ENCODE measurements around the gene SPPL2B. TPM values are rescaled to one million over a fixed set of nuclear protein-coding genes. Genes with fewer than 3 reads are reported as not detected.

SPPL2B gene
- total RNA-seq, 4 donors from 2014 or later, result 46.8 to 97.6 (median 59.6) TPM

DNA sequence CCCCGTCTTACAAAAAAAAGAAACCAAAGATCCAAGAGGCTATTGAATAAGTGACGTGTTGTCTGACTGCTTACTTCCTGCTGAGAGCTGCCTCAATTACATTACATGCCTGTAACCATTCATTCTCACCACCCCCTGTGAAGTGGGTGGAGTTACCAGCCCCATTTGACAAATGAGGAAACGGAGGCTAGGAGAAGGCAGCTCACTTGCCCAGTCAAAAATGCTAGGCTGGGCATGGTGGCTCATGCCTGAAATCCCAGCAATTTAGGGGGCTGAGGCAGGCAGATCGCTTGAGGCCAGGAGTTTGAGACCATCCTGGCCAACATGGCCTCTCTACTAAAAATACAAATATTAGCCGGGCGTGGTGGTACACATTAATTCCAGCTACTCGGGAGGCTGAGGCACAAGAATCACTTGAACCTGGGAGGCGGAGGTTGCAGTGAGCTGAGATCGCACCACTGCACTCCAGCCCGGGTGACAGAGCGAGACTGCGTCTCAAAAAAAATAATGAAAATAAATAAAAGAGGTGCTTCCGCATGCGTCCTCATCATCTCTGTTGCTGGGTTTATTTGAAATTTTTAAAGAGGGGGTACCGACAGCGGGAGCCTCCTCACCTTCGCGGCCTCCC is 597 bp upstream of the SPPL2B start:
- TF ChIP-seq EP300 (IDR thresholded peaks at IDR 0.05) (no peak), CTCF (IDR thresholded peaks at IDR 0.05) (no peak)
- DNase-seq (ENCODE audit: low spot score in 2 of 2), result no peak
- H3K4me3 ChIP-seq, result peak overlapping the region; percentile 76
- H3K27me3 ChIP-seq, result no peaks in the 10 kb centered on the region
- H3K27ac ChIP-seq, result peak overlapping the region; percentile 64
- H3K4me1 ChIP-seq, result peaks cover 60% of the 10 kb centered on the region
- H3K9me3 ChIP-seq, result no peaks in the 10 kb centered on the region
- 1% methylated on average over 18 of the region's 18 CpGs for WGBS
- peaks cover 32% of the 10 kb centered on the region for H3K36me3 ChIP-seq

DNA sequence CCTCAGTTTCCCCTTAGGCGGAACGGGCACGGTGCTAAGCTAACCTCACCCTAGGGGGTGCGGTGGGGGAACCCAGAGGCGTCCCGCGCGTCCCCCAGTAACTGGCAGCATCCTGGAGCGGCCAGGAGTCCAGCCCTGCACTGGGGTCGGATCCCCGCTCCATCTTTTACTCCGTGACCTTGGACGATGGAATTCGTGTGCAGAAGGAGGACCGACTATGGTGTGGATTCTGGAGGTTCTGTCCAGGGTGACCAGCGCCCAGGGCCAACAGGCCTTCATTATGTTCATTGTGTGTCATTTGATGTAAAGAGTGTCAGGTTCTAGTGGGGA is 630 bp downstream of the SPPL2B start:
- peaks cover 70% of the 10 kb centered on the region for H3K4me1 ChIP-seq
- peak overlapping the region; percentile 64 for H3K27ac ChIP-seq
- H3K9me3 ChIP-seq, result no peaks in the 10 kb centered on the region
- peaks cover 20% of the 10 kb centered on the region for H3K36me3 ChIP-seq
- H3K4me3 ChIP-seq, result peak overlapping the region; percentile 76
- no peak for TF ChIP-seq EP300 (IDR thresholded peaks at IDR 0.05)
- TF ChIP-seq CTCF (IDR thresholded peaks at IDR 0.05), result no peak
- TF ChIP-seq POLR2AphosphoS5 (IDR thresholded peaks at IDR 0.05), result no peak
- no peak for TF ChIP-seq POLR2A (IDR thresholded peaks at IDR 0.05)
- no peak for DNase-seq (ENCODE audit: low spot score in 2 of 2)
- WGBS, result 0% methylated on average over 5 of the region's 16 CpGs
- no peaks in the 10 kb centered on the region for H3K27me3 ChIP-seq

DNA sequence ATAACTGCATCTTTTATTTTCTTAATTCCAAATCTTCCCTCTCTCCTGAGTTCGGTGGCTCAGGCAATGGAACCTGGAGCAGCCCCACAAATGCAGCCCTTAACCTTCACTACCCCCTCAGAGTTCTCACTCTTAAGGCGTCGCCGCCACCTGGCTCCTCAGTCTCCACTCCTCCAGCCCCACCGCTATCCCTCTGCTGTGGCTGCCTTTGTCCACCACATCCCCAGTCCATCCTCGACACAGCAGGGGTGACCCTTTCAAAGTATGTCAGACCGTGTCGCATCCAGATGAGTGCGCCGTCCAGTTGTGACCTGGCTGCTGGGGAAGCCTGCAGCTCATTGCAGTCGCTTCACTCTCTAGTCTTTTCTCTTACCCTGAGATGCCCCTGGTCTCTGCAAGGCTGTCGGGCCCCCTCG is 1.0 kb downstream of the SPPL2B start:
- 50% methylated on average over 11 of the region's 13 CpGs for WGBS
- TF ChIP-seq POLR2AphosphoS5 (IDR thresholded peaks at IDR 0.05), result no peak
- TF ChIP-seq EP300 (IDR thresholded peaks at IDR 0.05), result no peak
- no peak for TF ChIP-seq CTCF (IDR thresholded peaks at IDR 0.05)
- no peak for TF ChIP-seq POLR2A (IDR thresholded peaks at IDR 0.05)
- DNase-seq (ENCODE audit: low spot score in 2 of 2), result no peak
- H3K9me3 ChIP-seq, result no peaks in the 10 kb centered on the region
- H3K27me3 ChIP-seq, result no peaks in the 10 kb centered on the region
- H3K4me3 ChIP-seq, result peak overlapping the region; percentile 76
- H3K27ac ChIP-seq, result no peak overlapping the region
- H3K36me3 ChIP-seq, result peaks cover 16% of the 10 kb centered on the region
- peaks cover 70% of the 10 kb centered on the region for H3K4me1 ChIP-seq

DNA sequence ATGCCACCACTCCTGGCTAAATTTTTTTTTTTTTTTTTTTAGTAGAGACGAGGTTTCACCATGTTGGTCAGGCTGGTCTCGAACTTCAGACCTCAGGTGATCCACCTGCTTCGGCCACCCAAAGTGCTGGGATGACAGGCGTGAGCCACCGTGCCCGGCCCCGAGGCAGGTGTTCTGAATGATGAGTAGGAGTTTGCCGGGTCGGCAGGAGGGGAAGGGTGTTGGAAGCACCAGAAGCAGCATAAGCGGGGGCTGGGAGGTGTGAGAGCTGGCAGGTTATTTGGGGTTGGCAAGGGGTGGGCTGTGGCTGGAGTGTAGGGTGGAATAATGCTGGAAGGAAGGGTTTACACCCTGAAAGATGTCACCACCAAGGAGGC is 1.8 kb downstream of the SPPL2B start:
- H3K27me3 ChIP-seq, result no peaks in the 10 kb centered on the region
- H3K4me1 ChIP-seq, result peaks cover 70% of the 10 kb centered on the region
- H3K27ac ChIP-seq, result no peak overlapping the region
- H3K36me3 ChIP-seq, result peaks cover 9% of the 10 kb centered on the region
- no peak overlapping the region for H3K4me3 ChIP-seq
- WGBS, result 73% methylated on average over 10 of the region's 10 CpGs
- DNase-seq (ENCODE audit: low spot score in 2 of 2), result no peak
- TF ChIP-seq POLR2AphosphoS5 (IDR thresholded peaks at IDR 0.05), result no peak
- TF ChIP-seq EP300 (IDR thresholded peaks at IDR 0.05), result no peak
- no peak for TF ChIP-seq CTCF (IDR thresholded peaks at IDR 0.05)
- no peak for TF ChIP-seq POLR2A (IDR thresholded peaks at IDR 0.05)
- no peaks in the 10 kb centered on the region for H3K9me3 ChIP-seq

GRCh38 chr19:2330632-2331284 is 2.3 kb downstream of the SPPL2B start:
- Histone ChIP-seq H3K4me3 (no peak overlapping the region), H3K27me3 (no peaks in the 10 kb centered on the region), H3K36me3 (peaks cover 3% of the 10 kb centered on the region), H3K4me1 (peaks cover 69% of the 10 kb centered on the region), H3K27ac (no peak overlapping the region), H3K9me3 (no peaks in the 10 kb centered on the region)
- WGBS, result 34% methylated on average over 3 of the region's 20 CpGs
- no peak for DNase-seq (ENCODE audit: low spot score in 2 of 2)
- TF ChIP-seq POLR2AphosphoS5 (IDR thresholded peaks at IDR 0.05) (no peak), EP300 (IDR thresholded peaks at IDR 0.05) (no peak), POLR2A (IDR thresholded peaks at IDR 0.05) (no peak), CTCF (IDR thresholded peaks at IDR 0.05) (no peak)

Measured in suprapubic skin (tissue), 4 donors.